Activated CD8-positive, alpha-beta memory T cell treated with anti-CD3 and anti-CD28 coated beads for 24 hours (primary cell): Measurements from ENCODE around the gene TRIP12.
"Not testable (repeated sequence)": the region's sequence is repeated elsewhere in the genome, so short reads cannot be mapped to it uniquely, and the experiment has no call there.

Experiments
- DNase-seq: peaks from one replicate; pipeline ENCODE4 v3.0.0-alpha.2; 2020

The TRIP12 gene

GRCh38 chr2:229818230-229818629 is 103.6 kb downstream of the TRIP12 start:
- DNase-seq, result no peak

GRCh38 chr2:229815858-229816257 is 106.0 kb downstream of the TRIP12 start:
- DNase-seq, result no peak

GRCh38 chr2:229815342-229815741 is 106.5 kb downstream of the TRIP12 start:
- DNase-seq, result no peak

GRCh38 chr2:229810786-229811185 is 111.0 kb downstream of the TRIP12 start:
- DNase-seq, result no peak

GRCh38 chr2:229805559-229805958 is 116.2 kb downstream of the TRIP12 start:
- no peak for DNase-seq

- DNase-seq, result no peak
These were observed 119.0 kb downstream of the TRIP12 start for GRCh38 chr2:229802785-229803184.

- peak; percentile 84 for DNase-seq
These were observed 120.6 kb downstream of the TRIP12 start for GRCh38 chr2:229800997-229801754.

- DNase-seq, result no peak
These were observed 123.2 kb downstream of the TRIP12 start for GRCh38 chr2:229798446-229799155.

- DNase-seq, result no peak
These were observed 126.8 kb downstream of the TRIP12 start for GRCh38 chr2:229795058-229795457.

GRCh38 chr2:229794636-229795035 is 127.2 kb downstream of the TRIP12 start:
- DNase-seq, result no peak

GRCh38 chr2:229786289-229786688 is 135.5 kb downstream of the TRIP12 start:
- not testable (repeated sequence) for DNase-seq

GRCh38 chr2:229784791-229785190 is 137.0 kb downstream of the TRIP12 start:
- no peak for DNase-seq

- no peak for DNase-seq
These were observed 138.6 kb downstream of the TRIP12 start for GRCh38 chr2:229783108-229783721.

- DNase-seq, result no peak
These were observed 140.7 kb downstream of the TRIP12 start for GRCh38 chr2:229780856-229781773.

- DNase-seq, result no peak
These were observed 142.2 kb downstream of the TRIP12 start for GRCh38 chr2:229779650-229780049.

GRCh38 chr2:229777716-229778115 is 144.1 kb downstream of the TRIP12 start:
- DNase-seq, result no peak

GRCh38 chr2:229775614-229776313 is 146.0 kb downstream of the TRIP12 start:
- no peak for DNase-seq

GRCh38 chr2:229774237-229774636 is 147.6 kb downstream of the TRIP12 start:
- no peak for DNase-seq

GRCh38 chr2:229768235-229768634 is 153.6 kb downstream of the TRIP12 start:
- no peak for DNase-seq

- DNase-seq, result no peak
These were observed 156.1 kb downstream of the TRIP12 start for GRCh38 chr2:229765721-229766120.

GRCh38 chr2:229761663-229762062 is 160.1 kb downstream of the TRIP12 start:
- DNase-seq, result no peak

GRCh38 chr2:229757462-229757861 is 164.3 kb downstream of the TRIP12 start:
- DNase-seq, result not testable (repeated sequence)
